Kasumi-1 (cell line): ENCODE measurements around the gene CYSTM1.

ENCODE experiments used
- DNase-seq, 2 experiments: peaks; one replicate each; lab custom pipeline; 2025; lab: John Stamatoyannopoulos, UW

The CYSTM1 gene

GRCh38 chr5:140236891-140237598 is 62.1 kb downstream of the CYSTM1 start:
- DNase-seq, result no peak

- DNase-seq, result no peak
Measured at GRCh38 chr5:140238756-140239155, 63.8 kb downstream of the CYSTM1 start.

GRCh38 chr5:140239461-140239860 is 64.5 kb downstream of the CYSTM1 start:
- no peak for DNase-seq

- DNase-seq, result peak; percentile 70 to 79
Measured at GRCh38 chr5:140239939-140240700, 65.1 kb downstream of the CYSTM1 start.

GRCh38 chr5:140240987-140241706 is 66.2 kb downstream of the CYSTM1 start:
- peak in 1 of 2 experiments; percentile 10 for DNase-seq

- DNase-seq, result peak in 1 of 2 experiments; percentile 8
Measured at GRCh38 chr5:140242099-140242498, 67.1 kb downstream of the CYSTM1 start.

GRCh38 chr5:140242890-140243585 is 68.0 kb downstream of the CYSTM1 start:
- no peak for DNase-seq

- no peak for DNase-seq
Measured at GRCh38 chr5:140243706-140244250, 68.8 kb downstream of the CYSTM1 start.

GRCh38 chr5:140244525-140245025 is 69.6 kb downstream of the CYSTM1 start:
- peak; percentile 79 to 82 for DNase-seq

GRCh38 chr5:140245341-140245740 is 70.4 kb downstream of the CYSTM1 start:
- peak; percentile 69 to 82 for DNase-seq

- no peak for DNase-seq
Measured at GRCh38 chr5:140245926-140246325, 70.9 kb downstream of the CYSTM1 start.

- no peak for DNase-seq
Measured at GRCh38 chr5:140246378-140247122, 71.6 kb downstream of the CYSTM1 start.

GRCh38 chr5:140248414-140248813 is 73.4 kb downstream of the CYSTM1 start:
- DNase-seq, result no peak

GRCh38 chr5:140249536-140249935 is 74.5 kb downstream of the CYSTM1 start:
- DNase-seq, result no peak

- DNase-seq, result no peak
Measured at GRCh38 chr5:140250386-140250785, 75.4 kb downstream of the CYSTM1 start.

- peak; percentile 92 to 94 for DNase-seq
Measured at GRCh38 chr5:140251527-140251973, 76.6 kb downstream of the CYSTM1 start.

GRCh38 chr5:140252470-140253126 is 77.6 kb downstream of the CYSTM1 start:
- no peak for DNase-seq

GRCh38 chr5:140253985-140254384 is 79.0 kb downstream of the CYSTM1 start:
- no peak for DNase-seq

- no peak for DNase-seq
Measured at GRCh38 chr5:140255460-140256157, 80.6 kb downstream of the CYSTM1 start.

- no peak for DNase-seq
Measured at GRCh38 chr5:140256726-140257125, 81.7 kb downstream of the CYSTM1 start.
